Endometrial microvascular endothelial cells (primary cell): ENCODE results near the gene PXYLP1. TPM values are rescaled to one million over a fixed set of nuclear protein-coding genes. Genes with fewer than 3 reads are reported as not detected.
"Not testable (repeated sequence)": the region's sequence is repeated elsewhere in the genome, so short reads cannot be mapped to it uniquely, and the experiment has no call there.

Source experiments
- in situ Hi-C: cut with HindIII; loops from 2 replicates; pipeline ENCODE4 v1.10.0; 2017; ENCODE audit warnings: low sequenced_read_pairs, low pct_unique_long_range_greater_than_20kb; ENCODE audit errors: inconsistent ontology term
- total RNA-seq: library from RNA; depleted of rRNA; stranded (reverse); fragments of >200 nt; gene quantifications from one replicate; pipeline ENCODE4 v1.2.3, GENCODE V29; 2015; ENCODE audit errors: inconsistent ontology term

The PXYLP1 gene
- total RNA-seq, 1 donor from 2014 or later, result 0.19 TPM

- in situ Hi-C loops, result no loop called here
These were observed 77.1 kb downstream of the PXYLP1 start for GRCh38 chr3:141308588-141309218.

DNA sequence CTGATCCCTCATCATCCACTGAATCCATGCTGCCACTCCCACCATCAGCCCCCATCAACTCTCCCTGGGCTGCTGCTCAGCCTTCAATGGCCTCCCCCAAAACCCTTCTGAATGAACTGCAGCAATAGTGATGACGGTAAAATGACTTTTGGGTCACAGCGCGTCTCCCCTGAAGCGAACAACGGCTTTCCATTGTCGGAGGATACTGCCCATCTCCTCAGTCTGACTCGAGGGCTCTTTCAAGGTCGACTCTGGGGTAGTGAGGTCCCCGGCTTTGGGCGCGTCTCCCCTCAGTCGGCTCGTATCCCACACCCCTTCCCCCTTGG, 79.5 kb downstream of the PXYLP1 start:
- in situ Hi-C loops, result no loop called here

- in situ Hi-C loops, result no loop called here
These were observed 80.1 kb downstream of the PXYLP1 start for GRCh38 chr3:141311496-141312353.

- in situ Hi-C loops, result no loop called here
These were observed 80.9 kb downstream of the PXYLP1 start for GRCh38 chr3:141312354-141313092.

- in situ Hi-C loops, result no loop called here
These were observed 81.6 kb downstream of the PXYLP1 start for GRCh38 chr3:141313093-141313683.

DNA sequence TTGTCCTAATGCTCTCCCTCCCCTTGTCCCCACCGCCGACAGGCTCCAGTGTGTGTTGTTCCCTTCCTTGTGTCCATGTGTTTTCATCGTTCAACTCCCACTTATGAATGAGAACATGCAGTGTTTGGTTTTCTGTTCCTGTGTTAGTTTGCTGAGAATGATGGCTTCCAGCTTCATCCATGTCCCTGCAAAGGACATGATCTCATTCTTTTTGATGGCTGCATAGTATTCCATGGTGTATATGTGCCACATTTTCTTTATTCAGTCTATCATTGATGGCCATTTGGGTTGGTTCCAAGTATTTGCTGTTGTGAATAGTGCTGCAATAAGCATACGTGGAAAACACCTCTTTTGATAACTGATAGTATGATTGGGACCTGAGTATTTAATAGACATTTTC, 82.8 kb downstream of the PXYLP1 start:
- in situ Hi-C loops, result not testable (repeated sequence)

GRCh38 chr3:141316851-141317250, 85.2 kb downstream of the PXYLP1 start:
- in situ Hi-C loops, result no loop called here

DNA sequence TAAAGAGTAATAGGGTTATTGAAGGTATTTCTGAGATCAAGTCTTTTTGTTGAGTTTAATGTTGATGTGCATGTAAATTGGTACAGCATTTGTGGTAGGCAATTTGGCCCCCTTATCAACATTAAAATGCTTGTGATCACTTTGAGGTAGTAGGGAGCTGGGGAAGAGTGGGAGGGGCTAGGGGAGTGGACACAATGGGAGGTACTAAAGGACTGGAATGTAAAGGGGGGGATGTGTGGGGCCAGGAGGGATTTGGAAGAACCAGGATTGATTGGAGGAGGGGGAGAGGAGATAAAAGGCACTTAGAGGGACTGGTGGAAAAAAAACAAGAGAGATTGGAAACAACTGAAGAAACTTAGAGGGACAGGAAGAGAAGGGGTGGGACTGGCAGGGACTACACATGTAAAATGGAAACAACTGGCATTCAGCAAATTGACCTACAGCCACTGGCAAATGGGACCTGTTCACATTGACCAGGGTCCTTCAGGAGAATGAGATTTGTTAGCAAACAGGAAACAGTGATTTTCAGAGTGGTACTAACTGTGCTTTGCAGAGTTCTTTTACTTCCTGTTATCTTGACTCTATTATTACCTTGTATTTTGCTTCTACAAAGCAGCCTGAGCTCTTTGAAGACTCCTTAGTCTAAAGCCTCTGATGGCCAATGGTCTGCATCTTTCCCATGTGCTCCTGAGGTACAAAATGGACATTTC, 88.9 kb downstream of the PXYLP1 start:
- in situ Hi-C loops, result no loop called here

DNA sequence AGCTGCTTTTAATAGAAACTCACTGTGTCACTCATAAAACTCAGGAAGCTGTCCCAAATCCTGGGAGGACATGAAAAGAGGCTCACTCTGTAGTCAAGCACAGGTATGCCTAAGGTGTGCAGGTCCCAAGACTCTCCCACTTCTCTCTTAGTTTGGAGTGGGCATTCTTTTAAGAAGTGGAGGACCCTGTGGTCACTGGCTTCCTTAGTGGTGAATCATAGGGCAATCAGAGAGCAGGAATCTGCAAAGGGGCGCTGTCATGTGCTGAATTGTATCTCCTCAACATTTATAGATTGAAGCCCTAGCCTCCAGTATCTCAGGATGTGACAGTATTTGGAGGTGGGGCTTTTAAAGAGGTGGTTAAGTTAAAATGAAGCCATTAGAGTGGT, 89.5 kb downstream of the PXYLP1 start:
- in situ Hi-C loops, result no loop called here

- in situ Hi-C loops, result no loop called here
These were observed 92.5 kb downstream of the PXYLP1 start for GRCh38 chr3:141323936-141324704.

- in situ Hi-C loops, result no loop called here
These were observed 94.5 kb downstream of the PXYLP1 start for GRCh38 chr3:141326123-141326522.

- in situ Hi-C loops, result no loop called here
These were observed 95.0 kb downstream of the PXYLP1 start for GRCh38 chr3:141326626-141327025.

- in situ Hi-C loops, result no loop called here
These were observed 96.9 kb downstream of the PXYLP1 start for GRCh38 chr3:141328286-141329166.

- in situ Hi-C loops, result no loop called here
These were observed 98.6 kb downstream of the PXYLP1 start for GRCh38 chr3:141330235-141330634.

DNA sequence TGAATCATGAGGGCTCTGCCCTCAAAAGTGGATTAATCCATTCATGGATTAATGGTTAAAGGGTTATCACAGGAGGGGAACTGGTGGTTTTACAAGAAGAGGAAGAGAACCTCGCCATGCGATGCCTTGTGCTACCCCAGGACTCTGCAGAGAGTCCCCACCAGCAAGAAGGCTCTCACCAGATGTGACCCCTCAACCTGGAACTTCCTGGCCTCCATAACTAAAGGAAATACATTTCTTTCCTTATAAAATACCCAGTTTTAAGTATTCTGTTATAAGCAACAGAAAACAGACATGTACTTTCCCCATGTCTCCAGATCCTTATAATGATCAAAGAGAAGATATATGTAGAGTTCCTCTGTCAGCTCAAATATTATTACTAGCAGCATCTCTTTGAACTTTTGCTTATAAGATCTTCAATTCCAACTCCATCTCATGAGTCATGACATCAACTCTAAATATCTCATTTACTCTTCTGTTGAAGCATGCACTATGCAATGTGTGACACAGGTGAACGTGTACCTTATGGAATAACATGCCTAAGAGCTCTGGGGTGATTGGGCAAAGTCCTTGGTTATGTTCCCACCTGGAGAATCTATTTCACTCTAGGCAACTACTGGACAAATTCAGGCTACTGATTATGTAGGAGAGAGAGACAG, 99.2 kb downstream of the PXYLP1 start:
- in situ Hi-C loops, result no loop called here

GRCh38 chr3:141331377-141332318, 100.0 kb downstream of the PXYLP1 start:
- in situ Hi-C loops, result no loop called here
